Gastroesophageal sphincter (tissue), 4 donors: ENCODE data around the gene PDF. TPM values are rescaled to one million over a fixed set of nuclear protein-coding genes. Genes with fewer than 3 reads are reported as not detected.
"Not testable (repeated sequence)": the region's sequence is repeated elsewhere in the genome, so short reads cannot be mapped to it uniquely, and the experiment has no call there.

Source experiments
- ATAC-seq: fragments of 150-250 bp; one replicate; pipeline ENCODE4 v1.9.1; 2016; ENCODE audit warnings: mild to moderate bottlenecking, moderate library complexity
- H3K27ac ChIP-seq, 4 donors: fragments of 200-600 bp; sonication (generic) in 3 of 4; 1 replicate in 3 of 4; 2 replicates in 1 of 4; pipeline ENCODE4 v1.5.1; 2016 to 2019
- H3K27me3 ChIP-seq: fragments of 200-600 bp; sonication (generic); one replicate; pipeline ENCODE4 v1.5.1; 2019
- H3K36me3 ChIP-seq, 2 donors: fragments of 200-600 bp; sonication (generic); one replicate each; pipeline ENCODE4 v1.5.1; 2019; ENCODE audit warnings: control low read depth in 1 of 2
- H3K4me1 ChIP-seq, 3 donors: fragments of 200-600 bp; sonication (generic); 1 replicate in 2 of 3; 2 replicates in 1 of 3; pipeline ENCODE4 v1.5.1; 2016 to 2019; ENCODE audit warnings: control low read depth in 2 of 3
- H3K4me3 ChIP-seq, 2 donors: fragments of 200-600 bp; sonication (generic); one replicate each; pipeline ENCODE4 v1.5.1; 2019; ENCODE audit warnings: mild to moderate bottlenecking in 1 of 2, moderate library complexity in 1 of 2
- H3K9me3 ChIP-seq, 3 donors: fragments of 200-600 bp; sonication (generic); one replicate each; pipeline ENCODE4 v1.5.1; 2017 to 2019; ENCODE audit warnings: control low read depth in 2 of 3
- EP300 ChIP-seq: sonication (generic); formaldehyde crosslinking; IDR thresholded peaks from one replicate; pipeline ENCODE4 v1.6.1; 2017; ENCODE audit warnings: antibody characterized with exemption, mild to moderate bottlenecking
- POLR2A ChIP-seq, 2 donors: fragments of 450-650 bp; IDR thresholded peaks; one replicate each; pipeline ENCODE4 v1.6.1; 2017; ENCODE audit warnings: antibody characterized with exemption in 2 of 2, mild to moderate bottlenecking in 2 of 2, moderate library complexity in 1 of 2
- POLR2AphosphoS5 ChIP-seq: sonication (generic); formaldehyde crosslinking; IDR thresholded peaks from one replicate; pipeline ENCODE4 v1.6.1; 2017; ENCODE audit warnings: antibody characterized with exemption
- WGBS, 2 donors: methylation state at CpG; one replicate each; pipeline ENCODE4 v1.1.5; 2018; ENCODE audit warnings: low coverage in 1 of 2; 5-methylcytosine and 5-hydroxymethylcytosine counted together
- total RNA-seq, 4 donors: library from RNA; depleted of rRNA; stranded (reverse); fragments of >200 nt; gene quantifications; one replicate each; pipeline ENCODE4 v1.1.0, GENCODE V29; 2016
- TF ChIP-seq, protein P1 (sequence below), 4 experiments: fragments of 200-600 bp in 2 of 4; fragments of 450-650 bp in 2 of 4; sonication (generic) in 1 of 4; IDR thresholded peaks; one replicate each; pipeline ENCODE4 v1.5.1; 2017 to 2019; ENCODE audit warnings: antibody characterized with exemption in 4 of 4, mild to moderate bottlenecking in 2 of 4, moderate library complexity in 2 of 4

The PDF gene
- total RNA-seq, 4 donors from 2014 or later: 0.49 to 16.0 (median 13.7) TPM

DNA sequence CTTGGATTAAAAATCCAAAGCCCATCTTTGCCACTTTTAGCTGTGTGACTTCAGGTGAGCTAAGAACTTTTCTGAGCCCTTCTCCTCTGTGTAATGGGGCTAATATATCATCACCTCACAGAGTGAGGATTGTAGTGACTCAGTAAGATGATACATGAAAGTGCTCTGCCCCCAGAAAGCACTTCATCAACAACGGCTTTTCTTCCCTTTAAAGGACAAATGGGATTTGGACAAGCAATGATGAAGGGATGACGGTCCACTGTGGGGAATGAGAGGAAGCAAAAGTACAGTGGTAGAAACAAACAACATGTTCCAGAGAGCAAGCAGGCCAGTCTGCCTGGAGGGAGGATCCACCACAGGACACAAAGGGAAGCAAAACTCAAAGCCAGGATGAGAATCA, 35.5 kb upstream of the PDF start:
- H3K9me3 ChIP-seq: no peaks in the 10 kb centered on the region
- no peaks in the 10 kb centered on the region for H3K27me3 ChIP-seq
- WGBS, 2 donors: 56% methylated on average over 2 of the region's 2 CpGs; no CpG with 5 or more reads in 1 of the 2 donors
- H3K4me3 ChIP-seq: no peak overlapping the region
- no peaks in the 10 kb centered on the region for H3K4me1 ChIP-seq
- H3K27ac ChIP-seq: no peak overlapping the region
- TF ChIP-seq POLR2A (IDR thresholded peaks at IDR 0.05): no peak
- TF ChIP-seq, protein P1, sequence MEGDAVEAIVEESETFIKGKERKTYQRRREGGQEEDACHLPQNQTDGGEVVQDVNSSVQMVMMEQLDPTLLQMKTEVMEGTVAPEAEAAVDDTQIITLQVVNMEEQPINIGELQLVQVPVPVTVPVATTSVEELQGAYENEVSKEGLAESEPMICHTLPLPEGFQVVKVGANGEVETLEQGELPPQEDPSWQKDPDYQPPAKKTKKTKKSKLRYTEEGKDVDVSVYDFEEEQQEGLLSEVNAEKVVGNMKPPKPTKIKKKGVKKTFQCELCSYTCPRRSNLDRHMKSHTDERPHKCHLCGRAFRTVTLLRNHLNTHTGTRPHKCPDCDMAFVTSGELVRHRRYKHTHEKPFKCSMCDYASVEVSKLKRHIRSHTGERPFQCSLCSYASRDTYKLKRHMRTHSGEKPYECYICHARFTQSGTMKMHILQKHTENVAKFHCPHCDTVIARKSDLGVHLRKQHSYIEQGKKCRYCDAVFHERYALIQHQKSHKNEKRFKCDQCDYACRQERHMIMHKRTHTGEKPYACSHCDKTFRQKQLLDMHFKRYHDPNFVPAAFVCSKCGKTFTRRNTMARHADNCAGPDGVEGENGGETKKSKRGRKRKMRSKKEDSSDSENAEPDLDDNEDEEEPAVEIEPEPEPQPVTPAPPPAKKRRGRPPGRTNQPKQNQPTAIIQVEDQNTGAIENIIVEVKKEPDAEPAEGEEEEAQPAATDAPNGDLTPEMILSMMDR (IDR thresholded peaks at IDR 0.05): no peak
- TF ChIP-seq EP300: no peak
- no peak for TF ChIP-seq POLR2AphosphoS5
- peaks cover 0 to 88% of the 10 kb centered on the region in 2 donors for H3K36me3 ChIP-seq
- no peak for ATAC-seq

DNA sequence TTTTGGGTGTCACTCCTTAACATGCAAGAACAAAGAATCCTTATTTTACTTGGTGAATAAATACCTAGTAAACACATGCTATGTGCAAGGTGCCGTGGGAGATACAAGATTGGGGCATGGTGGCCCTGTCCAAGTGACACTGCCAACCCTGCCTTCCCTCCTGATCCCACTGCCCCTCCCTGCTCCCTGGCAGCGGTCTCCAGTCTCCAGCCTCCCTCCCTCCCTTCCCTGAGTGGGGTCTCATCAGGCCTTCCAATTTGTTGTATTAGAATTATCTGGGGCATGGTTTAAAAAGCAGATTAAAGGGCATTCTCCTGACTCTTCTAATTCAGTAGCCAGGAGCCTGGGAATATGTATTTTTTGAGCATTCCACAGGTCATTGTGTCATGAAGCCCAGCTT, 33.7 kb upstream of the PDF start:
- Histone ChIP-seq H3K9me3 (no peaks in the 10 kb centered on the region), H3K27ac (no peak overlapping the region), H3K27me3 (no peaks in the 10 kb centered on the region), H3K36me3 (peaks cover 0 to 83% of the 10 kb centered on the region in 2 donors), H3K4me3 (no peak overlapping the region), H3K4me1 (no peaks in the 10 kb centered on the region)
- WGBS, 2 donors: 86 to 100% methylated on average over 1 to 2 of the region's 2 CpGs
- TF ChIP-seq, protein P1 (IDR thresholded peaks at IDR 0.05): no peak
- no peak for TF ChIP-seq POLR2AphosphoS5
- no peak for TF ChIP-seq EP300
- ATAC-seq: no peak

DNA sequence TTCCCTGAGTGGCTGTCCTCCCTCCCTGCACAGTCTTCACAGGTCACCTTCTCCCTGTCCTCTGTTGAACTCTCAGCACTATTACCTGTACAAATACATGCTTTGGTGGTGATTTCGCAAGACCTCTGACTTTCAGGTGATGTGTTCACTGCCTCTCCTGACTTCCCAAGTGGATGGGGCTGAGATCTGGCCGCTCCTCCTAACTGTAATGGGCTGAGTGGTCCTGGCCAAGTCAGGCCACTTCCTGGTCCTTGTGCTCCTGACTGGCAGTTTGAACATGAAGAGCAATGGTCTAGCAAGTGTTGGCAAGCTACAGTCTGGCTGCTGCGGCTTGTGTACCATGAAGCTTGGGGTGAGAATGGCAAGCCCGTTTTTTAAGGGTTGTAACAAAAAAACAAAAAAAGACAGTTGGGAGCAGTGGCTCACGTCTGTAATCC, 32.9 kb upstream of the PDF start:
- Histone ChIP-seq H3K9me3 (no peaks in the 10 kb centered on the region), H3K4me3 (no peak overlapping the region), H3K27me3 (no peaks in the 10 kb centered on the region), H3K4me1 (no peaks in the 10 kb centered on the region), H3K36me3 (peaks cover 0 to 75% of the 10 kb centered on the region in 2 donors), H3K27ac (no peak overlapping the region)
- TF ChIP-seq EP300: no peak
- TF ChIP-seq POLR2A (IDR thresholded peaks at IDR 0.05): no peak
- TF ChIP-seq, protein P1 (IDR thresholded peaks at IDR 0.05): no peak
- no peak for TF ChIP-seq POLR2AphosphoS5
- no peak for ATAC-seq
- WGBS, 2 donors: 89 to 95% methylated on average over 4 of the region's 5 CpGs

DNA sequence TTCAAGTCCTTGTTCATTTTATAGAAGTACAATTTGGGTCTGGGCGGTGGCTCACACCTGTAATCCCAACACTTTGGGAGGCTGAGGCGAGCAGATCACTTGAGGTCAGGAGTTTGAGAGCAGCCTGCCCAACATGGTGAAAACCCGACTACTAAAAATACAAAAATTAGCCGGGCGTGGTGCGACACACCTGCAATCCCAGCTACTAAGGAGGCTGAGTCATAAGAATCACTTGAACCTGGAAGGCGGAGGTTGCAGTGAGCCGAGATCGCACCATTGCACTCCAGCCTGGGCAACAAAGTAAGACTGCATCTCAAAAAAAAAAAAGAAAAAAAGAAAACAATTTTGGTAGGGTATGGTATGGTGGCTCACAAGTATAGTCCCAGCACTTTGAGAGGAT, 29.7 kb upstream of the PDF start:
- H3K27me3 ChIP-seq, ATAC-seq, H3K4me1 ChIP-seq, H3K9me3 ChIP-seq, H3K4me3 ChIP-seq, H3K27ac ChIP-seq: not testable (repeated sequence)
- H3K36me3 ChIP-seq: peaks cover 0 to 43% of the 10 kb centered on the region in 2 donors
- WGBS, 2 donors: 95% methylated on average over 7 of the region's 9 CpGs; no CpG with 5 or more reads in 1 of the 2 donors

DNA sequence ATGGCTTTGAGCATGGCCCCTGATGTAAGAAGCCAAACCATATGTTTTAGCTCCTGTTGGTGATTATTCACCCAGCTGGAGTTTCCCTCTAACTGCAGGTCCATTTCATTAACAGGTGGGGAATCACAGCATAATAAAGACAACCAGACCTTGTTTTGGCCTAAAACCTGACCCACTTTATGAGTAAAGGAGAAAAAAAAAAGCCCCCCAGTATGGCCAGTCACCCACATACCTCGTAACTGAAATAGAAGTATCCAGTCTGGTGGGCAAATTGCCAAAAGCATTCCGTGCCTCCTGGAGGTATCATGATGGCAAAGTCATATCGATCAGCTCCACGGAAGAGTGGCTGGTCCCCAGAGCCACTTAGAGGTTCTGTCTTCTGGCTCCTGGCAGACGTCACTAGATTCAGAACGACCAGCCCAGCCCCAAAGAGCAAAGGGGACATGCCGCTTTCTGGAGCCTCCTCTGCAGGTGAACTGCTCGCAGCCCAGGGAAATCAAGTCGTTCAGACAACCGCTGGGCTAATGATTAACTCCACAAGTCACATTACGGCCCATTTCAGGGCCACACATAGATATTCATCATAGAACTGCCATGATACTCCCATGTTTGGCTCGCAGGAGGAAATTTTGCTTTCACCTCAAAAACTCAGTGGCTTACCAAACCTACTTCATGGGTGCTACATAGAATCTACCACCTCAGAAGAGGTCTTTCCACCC, 21.1 kb upstream of the PDF start, which contains the start of gene TMED6:
TSS of gene TMED6 (minus strand) at position 478 of the 719 bp plus-strand sequence. CDS start at position 445, 33 bp downstream.
- H3K27me3 ChIP-seq: no peaks in the 10 kb centered on the region
- no peak within 1 kb of the TSS for H3K27ac ChIP-seq
- no peaks in the 10 kb centered on the region for H3K9me3 ChIP-seq
- no peaks in the 10 kb centered on the region for H3K4me1 ChIP-seq
- H3K4me3 ChIP-seq: no peak within 1 kb of the TSS
- 77 to 90% methylated on average over 4 to 8 of the region's 12 CpGs for WGBS, 2 donors
- ATAC-seq: no peak
- TF ChIP-seq, protein P1 (IDR thresholded peaks at IDR 0.05): no peak
- TF ChIP-seq EP300: no peak
- no peak for TF ChIP-seq POLR2AphosphoS5
- no peak for TF ChIP-seq POLR2A (IDR thresholded peaks at IDR 0.05)
- peaks cover 0 to 43% of the 10 kb centered on the region in 2 donors for H3K36me3 ChIP-seq
